ENCODE data around the gene HAUS7.

HAUS7 gene

GRCh38 chrX:153433161-153433680 is 37.2 kb downstream of the HAUS7 start:
- no peak for DNase-seq

- DNase-seq = no peak
Measured at GRCh38 chrX:153430796-153431195, 39.6 kb downstream of the HAUS7 start.

DNA sequence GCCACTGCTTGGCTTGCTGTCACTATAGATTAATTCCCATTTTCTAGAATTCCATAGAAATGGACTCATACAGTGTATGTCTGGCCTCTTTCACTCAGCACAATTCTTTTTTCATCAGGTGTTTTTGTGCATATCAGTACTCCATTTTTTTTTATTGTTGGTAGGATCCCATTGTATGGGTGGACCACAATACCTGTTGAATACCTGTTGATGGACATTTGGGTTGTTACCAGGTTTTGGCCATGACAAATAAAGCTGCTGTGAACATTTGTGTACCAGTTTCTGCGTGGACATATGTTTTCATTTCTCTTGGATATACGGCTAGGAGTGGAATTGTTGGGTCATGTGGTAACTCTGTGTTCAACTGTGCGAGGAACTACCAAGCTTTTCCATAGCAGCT is 44.2 kb downstream of the HAUS7 start:
- no peak for DNase-seq

DNA sequence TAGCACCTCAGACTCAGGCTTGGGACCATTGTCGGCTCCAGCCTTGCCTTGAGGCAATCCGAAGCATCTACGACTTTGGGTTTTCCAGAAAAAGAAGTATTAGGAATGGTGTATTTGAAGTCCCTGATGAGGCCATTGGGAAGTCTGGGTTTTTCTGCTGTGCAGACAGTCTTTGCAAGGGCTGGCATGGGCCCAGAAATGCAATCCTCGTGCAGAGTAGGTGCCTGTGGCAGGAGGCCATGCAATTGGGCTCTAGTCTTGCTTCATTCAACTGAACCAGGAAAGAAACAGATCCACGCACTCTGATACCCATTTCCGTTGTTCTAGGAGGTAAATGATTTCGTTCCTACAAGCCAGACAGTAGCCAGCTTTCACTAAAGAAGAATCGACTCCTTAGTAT is 46.7 kb downstream of the HAUS7 start:
- DNase-seq = no peak

GRCh38 chrX:153421856-153422255 is 48.5 kb downstream of the HAUS7 start:
- no peak for DNase-seq

GRCh38 chrX:153420851-153421599 is 49.4 kb downstream of the HAUS7 start:
- no peak for DNase-seq

DNA sequence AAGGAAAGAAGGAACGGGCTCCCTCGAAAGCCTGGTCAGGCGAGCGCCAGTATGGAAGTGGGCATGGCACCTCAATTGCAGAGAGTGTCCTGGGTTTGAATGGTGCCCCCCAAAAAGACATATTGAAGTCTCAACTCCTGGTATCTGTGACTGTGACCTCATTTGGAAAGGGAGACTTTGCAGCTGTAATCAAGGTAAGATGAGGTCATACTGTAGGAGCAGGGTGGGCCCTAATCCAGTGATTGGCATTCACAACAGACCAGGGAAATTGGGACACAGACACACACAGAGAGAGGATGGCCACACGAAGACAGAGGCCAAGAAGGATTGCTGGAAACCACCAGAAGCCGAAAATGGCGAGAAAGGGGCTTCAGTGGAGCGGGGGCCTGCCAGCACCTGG is 52.7 kb downstream of the HAUS7 start:
- no peak for DNase-seq

GRCh38 chrX:153416781-153417450 is 53.5 kb downstream of the HAUS7 start:
- DNase-seq = no peak

GRCh38 chrX:153414856-153415510 is 55.4 kb downstream of the HAUS7 start:
- DNase-seq = no peak

DNA sequence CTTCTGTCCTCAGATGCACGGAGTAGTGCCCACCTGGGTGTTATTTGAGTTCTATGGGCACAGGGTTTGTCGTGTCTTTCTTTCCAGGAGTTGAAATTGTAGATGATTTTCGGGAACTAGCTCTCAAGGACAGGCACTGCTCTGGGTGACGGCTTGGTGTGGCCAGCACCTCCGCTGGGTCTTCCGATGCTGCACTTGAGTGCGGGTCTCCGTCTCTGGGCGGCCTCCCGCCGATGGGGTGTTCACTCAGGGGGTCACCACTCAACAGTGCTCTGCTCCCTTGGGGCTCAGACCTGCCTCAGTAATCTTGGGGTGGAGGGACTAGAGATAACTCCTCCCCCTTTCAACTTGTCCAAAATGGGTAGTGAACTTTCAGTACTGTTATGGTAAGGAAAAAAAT is 56.6 kb downstream of the HAUS7 start:
- no peak for DNase-seq

- no peak for DNase-seq
Measured at GRCh38 chrX:153412746-153413720, 57.3 kb downstream of the HAUS7 start.

DNA sequence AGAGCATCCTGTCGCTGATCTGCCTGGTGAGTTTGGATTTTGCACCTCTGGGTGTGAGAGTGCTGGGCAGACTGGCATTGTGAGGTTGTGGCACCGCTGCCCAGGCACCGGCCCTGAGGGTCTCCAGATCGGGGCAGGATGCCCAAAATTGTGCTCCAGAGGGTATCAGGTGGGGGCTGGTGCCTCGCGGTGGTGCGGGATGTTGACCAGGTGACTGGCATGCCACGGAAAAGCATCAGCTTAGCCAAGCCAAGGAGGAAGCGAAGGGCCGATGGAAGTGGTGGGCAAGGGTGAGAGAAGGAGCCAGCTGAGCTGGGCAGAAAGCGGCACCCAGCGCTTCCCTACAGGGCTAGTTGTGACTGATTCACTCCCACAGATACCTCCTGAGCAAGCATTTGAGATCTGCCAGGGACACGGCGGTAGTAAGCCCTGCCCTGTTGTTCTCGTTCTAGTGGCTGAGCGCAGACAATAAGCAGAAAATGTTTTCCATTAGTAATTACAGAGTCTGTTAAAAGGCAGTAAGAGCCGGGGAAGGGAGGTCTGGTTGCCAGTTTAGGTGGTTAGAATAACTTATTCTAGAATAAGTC is 58.3 kb downstream of the HAUS7 start:
- DNase-seq = no peak

GRCh38 chrX:153411255-153411987 is 59.0 kb downstream of the HAUS7 start, which contains the start of gene ZFP92:
ZFP92 (plus strand) TSS chrX:153411472; CDS start chrX:153418323, 6,851 bp downstream.
- DNase-seq = no peak

GRCh38 chrX:153410888-153411254 is 59.5 kb downstream of the HAUS7 start:
- no peak for DNase-seq

DNA sequence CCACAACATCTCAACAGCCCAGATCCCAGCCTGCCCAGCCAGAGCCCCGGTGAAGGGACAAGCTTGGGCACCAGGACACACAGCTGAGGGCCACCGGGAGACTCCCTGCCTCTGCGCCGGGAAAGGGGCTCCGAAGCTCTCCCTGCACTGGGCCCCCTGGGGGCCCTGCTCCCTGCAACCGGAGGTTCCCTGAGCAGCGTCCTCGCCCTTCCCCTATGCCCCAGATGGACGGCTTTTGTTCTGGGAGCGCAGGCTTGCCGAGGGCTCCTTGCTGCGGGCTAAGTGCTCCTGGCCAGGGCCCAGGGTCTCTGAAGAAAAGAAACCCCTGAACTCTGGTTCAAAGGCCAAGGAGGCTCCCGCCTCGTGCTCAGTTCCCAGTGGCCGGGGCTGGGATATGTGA is 60.0 kb downstream of the HAUS7 start:
- no peak for DNase-seq

DNA sequence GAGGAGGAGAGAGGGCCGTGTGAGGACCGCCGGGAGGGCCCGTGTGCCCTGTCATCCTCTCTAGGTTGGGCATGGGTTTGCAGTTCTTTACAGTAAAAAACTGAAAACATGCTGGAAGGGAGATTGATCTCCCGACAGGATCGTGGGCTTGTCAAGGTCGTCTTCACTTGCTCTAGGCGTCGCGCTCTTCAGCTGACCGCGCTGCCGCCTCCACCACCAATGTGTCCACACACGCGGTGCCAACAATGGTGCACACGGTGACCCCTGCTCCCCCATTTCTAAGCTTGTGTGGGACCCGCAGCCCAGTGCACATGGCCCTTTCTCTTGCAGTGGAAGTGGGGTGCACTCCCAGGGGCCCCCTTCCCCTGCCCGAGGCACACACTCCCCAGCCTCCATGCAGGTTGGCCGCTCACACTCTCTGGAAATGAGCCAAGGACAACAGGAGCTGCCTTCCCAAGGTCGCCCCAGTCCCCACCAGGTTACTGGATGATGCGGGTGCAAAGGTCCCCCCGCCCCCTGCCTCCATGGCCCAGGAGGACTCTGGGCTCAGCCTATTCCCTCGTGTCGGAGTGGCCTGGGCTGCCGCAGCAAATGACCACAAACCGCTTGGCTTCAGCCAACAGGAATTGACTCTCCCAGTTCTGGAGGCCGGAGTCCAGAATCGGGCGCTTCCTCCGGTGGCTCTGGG is 60.8 kb downstream of the HAUS7 start:
- no peak for DNase-seq

DNA sequence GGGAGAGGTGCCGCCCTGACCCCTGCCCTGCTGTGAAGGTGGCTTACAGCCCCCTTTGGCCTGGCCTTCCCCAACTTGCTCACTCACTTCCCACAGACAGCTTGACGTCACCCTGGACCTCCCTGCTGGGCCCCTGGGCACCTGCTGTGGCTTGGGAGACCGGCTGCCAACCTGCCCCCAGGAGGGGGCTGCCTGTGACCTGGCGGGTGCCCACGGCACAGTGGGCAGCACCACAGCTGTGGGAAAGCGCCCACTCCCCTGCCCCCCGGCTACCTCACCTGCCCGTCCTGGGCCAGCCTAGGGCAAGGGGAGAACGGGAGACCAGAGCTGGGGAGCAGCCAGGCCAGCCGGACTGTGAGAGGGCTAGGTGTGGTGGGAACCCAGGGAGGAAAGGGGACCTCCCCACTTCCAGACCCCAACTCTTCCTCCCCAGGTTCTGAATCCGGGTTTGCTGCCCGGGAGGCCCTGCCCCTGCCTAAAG is 61.5 kb downstream of the HAUS7 start:
- no peak for DNase-seq

- DNase-seq = no peak
Measured at GRCh38 chrX:153408221-153408721, 62.1 kb downstream of the HAUS7 start.

DNA sequence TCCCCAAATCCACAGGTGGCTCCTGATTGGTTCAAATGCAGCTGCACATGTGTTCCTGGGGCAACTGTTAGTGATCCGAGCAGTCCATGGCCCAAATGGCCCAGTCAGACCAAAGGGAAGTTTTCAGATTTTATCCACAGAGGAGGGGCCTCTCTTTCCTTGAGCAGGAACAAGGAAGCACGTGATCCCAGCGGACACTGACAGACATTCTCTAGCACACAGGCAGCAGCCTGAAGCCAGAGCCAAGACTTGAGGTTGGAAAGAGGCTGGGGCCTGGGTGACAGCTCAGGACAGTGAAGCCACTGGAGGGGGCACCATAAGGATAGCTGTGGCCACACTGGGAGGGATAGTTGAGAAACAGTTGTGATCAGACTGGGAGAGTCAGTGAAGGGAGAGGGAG is 62.6 kb downstream of the HAUS7 start:
- DNase-seq = no peak

DNA sequence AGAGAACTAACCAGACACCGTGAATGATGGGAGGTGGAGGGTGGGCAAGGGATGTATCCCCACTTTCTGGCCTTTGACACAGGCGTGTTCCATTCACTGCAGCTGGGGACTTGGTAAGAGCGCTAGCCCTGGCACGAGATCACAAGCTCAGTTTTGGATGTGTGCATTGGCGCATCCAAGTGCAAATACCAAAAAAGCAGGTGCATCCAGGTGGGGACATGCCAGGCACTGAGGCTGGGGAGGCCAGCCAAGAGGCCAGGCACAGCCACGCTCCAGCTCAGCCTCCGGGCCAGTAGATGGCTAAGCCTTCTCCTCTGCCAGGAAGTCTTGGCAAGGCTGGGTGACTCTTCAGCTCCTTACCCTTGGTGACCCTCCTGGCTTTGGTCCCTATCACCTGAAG is 63.5 kb downstream of the HAUS7 start:
- no peak for DNase-seq

Measured in left hindlimb (tissue), 1 donor.